Pancreas (tissue), 10 donors: ENCODE measurements around the gene SALL3. TPM values are rescaled to one million over a fixed set of nuclear protein-coding genes. Genes with fewer than 3 reads are reported as not detected.

Source experiments
- ATAC-seq, 4 donors: fragments of 200-7000 bp; cut with Tn5 transposase; one replicate each; pipeline versions ENCODE4 v1.8.0 to v1.9.1; 2020; ENCODE audit warnings: mild to moderate bottlenecking in 4 of 4, moderate library complexity in 4 of 4
- DNase-seq, 6 donors: peaks; one replicate each; pipeline ENCODE4 v3.0.0-alpha.2; 2020
- FAIRE-seq: peaks from 2 replicates; lab custom pipeline; 2012; peaks lifted over from hg19 to GRCh38; lab: Jason Lieb, UNC
- H3K27ac ChIP-seq, 4 donors: fragments of 200-600 bp; sonication (generic); 1 replicate in 3 of 4; 2 replicates in 1 of 4; pipeline versions ENCODE4 v1.5.0 to v1.8.0; 2020
- H3K27me3 ChIP-seq, 4 donors: fragments of 200-600 bp; one replicate each; pipeline ENCODE4 v1.8.0; 2021
- H3K36me3 ChIP-seq, 3 donors: fragments of 200-600 bp; sonication (generic) in 1 of 3; one replicate each; pipeline versions ENCODE4 v1.5.0 to v1.8.0; 2020 to 2021
- H3K4me1 ChIP-seq, 3 donors: fragments of 200-600 bp; one replicate each; pipeline ENCODE4 v1.8.0; 2021
- H3K4me3 ChIP-seq, 4 donors: fragments of 200-600 bp; sonication (generic) in 2 of 4; one replicate each; pipeline versions ENCODE4 v1.5.0 to v1.8.0; 2020 to 2021
- H3K9me3 ChIP-seq, 4 donors: fragments of 200-600 bp; one replicate each; pipeline ENCODE4 v1.8.0; 2021
- CTCF ChIP-seq, 4 donors: fragments of 200-600 bp; sonication (generic) in 3 of 4; IDR thresholded peaks; one replicate each; pipeline versions ENCODE4 v1.5.0 to v1.8.0; 2021; ENCODE audit warnings: antibody characterized with exemption in 4 of 4
- WGBS, 2 donors: extraction: QIAGEN DNeasy Blood & Tissue Kit; methylation state at CpG; one replicate each; pipeline ENCODE4 v1.1.7; 2013; 5-methylcytosine and 5-hydroxymethylcytosine counted together
- intact Hi-C, 3 donors: fragments of 100-400 bp; cut with DNase I; formaldehyde crosslinking; loops; one replicate each; pipeline versions ENCODE4 v1.11.1 to v1.14.2; 2022
- polyA plus RNA-seq, 2 donors: library from polyadenylated mRNA; stranded (reverse); fragments of 200-250 nt; gene quantifications; one replicate each; pipeline ENCODE4 v1.2.3, GENCODE V29; 2013
- total RNA-seq, 6 donors: library from RNA; stranded (reverse); fragmentation: NEBNext Ultra II Directional in 4 of 6; extraction: Animal tissue kit (Norgen Biotek cat#: 25700) in 4 of 6; gene quantifications; one replicate each; pipeline versions ENCODE4 v1.2.1 to v1.2.4, GENCODE V29; 2021 to 2023
- donor health status: healthy with polysubstance abuse.
- donor health status: DM: no; HTN: no; CAD: no; lungs with moderate emphysema.
- donor health status: DM: no; HTN: no; CAD: no.
- donor health status: control.
- donor health status: control.
- donor health status: Bipolar disorder and iron deficiency.
- donor health status: DM: yes; HTN: yes; CAD: no.
- donor health status: DM: no; HTN: no; CAD: no.
- donor health status: DM: no; HTN: no; CAD: no.
- donor health status: DM: yes; HTN: yes; CAD: no.

Gene SALL3
- total and polyA plus RNA-seq, 8 donors = 0.03 TPM; not detected in 7

GRCh38 chr18:79011300-79011870, 31.8 kb downstream of the SALL3 start:
- Histone ChIP-seq H3K4me1 (no peaks in the 10 kb centered on the region), H3K27ac (no peak overlapping the region), H3K27me3 (peaks cover 0 to 4% (median under 1%) of the 10 kb centered on the region in 4 donors), H3K36me3 (no peaks in the 10 kb centered on the region), H3K9me3 (no peaks in the 10 kb centered on the region), H3K4me3 (no peak overlapping the region)
- TF ChIP-seq CTCF (IDR thresholded peaks at IDR 0.05) = no peak
- ATAC-seq (no peak), DNase-seq (no peak), FAIRE-seq (no peak)
- intact Hi-C loops = no loop called here
- 72 to 78% methylated on average over 17 of the region's 17 CpGs for WGBS, 2 donors

GRCh38 chr18:79013869-79014268, 34.3 kb downstream of the SALL3 start:
- intact Hi-C loops = no loop called here
- no peaks in the 10 kb centered on the region for H3K9me3 ChIP-seq
- peaks cover 0 to 4% (median 0%) of the 10 kb centered on the region in 4 donors for H3K27me3 ChIP-seq
- H3K4me1 ChIP-seq = no peaks in the 10 kb centered on the region
- H3K27ac ChIP-seq = no peak overlapping the region
- DNase-seq = no peak
- TF ChIP-seq CTCF (IDR thresholded peaks at IDR 0.05) = no peak
- no peak for FAIRE-seq
- no peak for ATAC-seq
- H3K36me3 ChIP-seq = no peaks in the 10 kb centered on the region
- 57 to 62% methylated on average over 10 of the region's 10 CpGs for WGBS, 2 donors
- H3K4me3 ChIP-seq = no peak overlapping the region

GRCh38 chr18:79018911-79019310, 39.3 kb downstream of the SALL3 start:
- Histone ChIP-seq H3K36me3 (no peaks in the 10 kb centered on the region), H3K27ac (no peak overlapping the region), H3K4me1 (no peaks in the 10 kb centered on the region), H3K9me3 (no peaks in the 10 kb centered on the region), H3K4me3 (no peak overlapping the region), H3K27me3 (no peaks in the 10 kb centered on the region)
- 57 to 83% methylated on average over 12 of the region's 12 CpGs for whole genome bisulfite sequencing, 2 donors
- intact Hi-C loops = no loop called here
- no peak for DNase-seq
- no peak for TF ChIP-seq CTCF (IDR thresholded peaks at IDR 0.05)
- ATAC-seq = no peak
- FAIRE-seq = no peak

GRCh38 chr18:79019881-79020280, 40.3 kb downstream of the SALL3 start:
- FAIRE-seq (no peak), ATAC-seq (no peak), DNase-seq (no peak)
- Histone ChIP-seq H3K9me3 (no peaks in the 10 kb centered on the region), H3K4me1 (no peaks in the 10 kb centered on the region), H3K36me3 (no peaks in the 10 kb centered on the region), H3K4me3 (no peak overlapping the region), H3K27me3 (no peaks in the 10 kb centered on the region), H3K27ac (no peak overlapping the region)
- intact Hi-C loops = no loop called here
- WGBS, 2 donors = 56 to 76% methylated on average over 7 of the region's 7 CpGs
- no peak for TF ChIP-seq CTCF (IDR thresholded peaks at IDR 0.05)

GRCh38 chr18:79022603-79023002, 43.0 kb downstream of the SALL3 start:
- no peaks in the 10 kb centered on the region for H3K4me1 ChIP-seq
- no peak overlapping the region for H3K27ac ChIP-seq
- TF ChIP-seq CTCF (IDR thresholded peaks at IDR 0.05) = no peak
- H3K27me3 ChIP-seq = no peaks in the 10 kb centered on the region
- H3K4me3 ChIP-seq = no peak overlapping the region
- WGBS, 2 donors = 85 to 91% methylated on average over 25 of the region's 25 CpGs
- DNase-seq (no peak), FAIRE-seq (no peak), ATAC-seq (no peak)
- intact Hi-C loops = no loop called here
- no peaks in the 10 kb centered on the region for H3K9me3 ChIP-seq
- no peaks in the 10 kb centered on the region for H3K36me3 ChIP-seq
